ENCODE results near the gene CDKN2B.

CDKN2B gene

GRCh38 chr9:22052376-22052945 is 43.4 kb upstream of the CDKN2B start:
- no peak overlapping the region for H3K4me3 ChIP-seq (ENCODE audit: control insufficient read depth in 1 of 7, extremely low read depth in 1 of 7, insufficient read depth in 4 of 7, low read depth in 2 of 7, low read length in 6 of 7)
- peaks cover 7 to 73% (median 49%) of the 10 kb centered on the region in 5 experiments for H3K27me3 ChIP-seq (replicated peaks in 2 of 5; ENCODE audit: control insufficient read depth in 4 of 5, insufficient read depth in 5 of 5, low read length in 4 of 5)
- no peak overlapping the region for H3K27ac ChIP-seq (ENCODE audit: insufficient read depth in 1 of 2, low read depth in 1 of 2, low read length in 2 of 2, poor library complexity in 1 of 2, severe bottlenecking in 2 of 2)
- POLR2A ChIA-PET, result no interaction called here
- WGBS (ENCODE audit: insufficient coverage), result 75% methylated on average over 4 of the region's 4 CpGs
- H3K9me3 ChIP-seq (ENCODE audit: control extremely low read depth in 1 of 5, control insufficient read depth in 4 of 5, insufficient read depth in 2 of 5, low read depth in 1 of 5, low read length in 4 of 5), result no peaks in the 10 kb centered on the region
- CTCF ChIA-PET, result interaction anchor here (0.8 to 4.1 kb wide), 4 partner anchors 10 to 16 kb away, joined by 3 to 26 read pairs (median 3); no protein-coding TSS in a partner anchor
- peaks cover 7 to 21% (median 14%) of the 10 kb centered on the region in 4 experiments for H3K4me1 ChIP-seq (ENCODE audit: control extremely low read depth in 1 of 4, control insufficient read depth in 4 of 4, insufficient read depth in 4 of 4, low read length in 3 of 4)
- H3K36me3 ChIP-seq (ENCODE audit: control insufficient read depth in 4 of 4, insufficient read depth in 4 of 4, low read length in 3 of 4), result no peaks in the 10 kb centered on the region
- DNase-seq, result peak in 2 of 3 donors; percentile 50 to 55

DNA sequence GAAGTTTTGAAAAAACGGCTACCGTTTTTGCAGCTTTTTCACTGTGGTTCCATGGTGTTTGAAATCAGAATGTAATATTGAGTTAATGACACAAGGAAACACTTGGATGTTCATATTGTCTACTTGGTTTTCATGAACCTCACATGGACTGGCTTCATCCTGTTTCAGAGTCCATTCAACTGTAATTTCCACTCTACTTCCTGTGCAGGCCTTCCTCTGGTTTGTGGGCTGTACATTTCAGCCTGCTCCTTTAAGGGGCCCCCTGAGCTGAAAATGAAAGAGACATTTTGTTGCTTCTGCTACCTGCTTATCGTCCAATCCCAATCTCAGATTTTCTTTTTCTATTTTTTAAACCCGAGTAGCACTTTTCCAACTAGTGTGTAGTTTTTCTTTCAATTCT is 41.8 kb upstream of the CDKN2B start:
- Histone ChIP-seq H3K27ac (ENCODE audit: insufficient read depth in 1 of 2, low read depth in 1 of 2, low read length in 2 of 2, poor library complexity in 1 of 2, severe bottlenecking in 2 of 2) (no peak overlapping the region), H3K36me3 (ENCODE audit: control insufficient read depth in 4 of 4, insufficient read depth in 4 of 4, low read length in 3 of 4) (no peaks in the 10 kb centered on the region), H3K27me3 (replicated peaks in 2 of 5; ENCODE audit: control insufficient read depth in 4 of 5, insufficient read depth in 5 of 5, low read length in 4 of 5) (peaks cover 13 to 75% (median 57%) of the 10 kb centered on the region in 5 experiments), H3K4me1 (ENCODE audit: control extremely low read depth in 1 of 4, control insufficient read depth in 4 of 4, insufficient read depth in 4 of 4, low read length in 3 of 4) (peaks cover 7 to 21% (median 14%) of the 10 kb centered on the region in 4 experiments), H3K4me3 (ENCODE audit: control insufficient read depth in 1 of 7, extremely low read depth in 1 of 7, insufficient read depth in 4 of 7, low read depth in 2 of 7, low read length in 6 of 7) (peak overlapping the region in 1 of 7 experiments; percentile 13), H3K9me3 (ENCODE audit: control extremely low read depth in 1 of 5, control insufficient read depth in 4 of 5, insufficient read depth in 2 of 5, low read depth in 1 of 5, low read length in 4 of 5) (no peaks in the 10 kb centered on the region)
- WGBS (ENCODE audit: insufficient coverage), result 0% methylated on average over 3 of the region's 4 CpGs
- ChIA-PET CTCF (interaction anchor here (2.0 to 4.1 kb wide), 2 partner anchors 11 to 237 kb away, joined by 5 to 26 read pairs; no protein-coding TSS in a partner anchor), POLR2A (no interaction called here)
- DNase-seq, result peak; percentile 77 to 96 (median 94)

DNA sequence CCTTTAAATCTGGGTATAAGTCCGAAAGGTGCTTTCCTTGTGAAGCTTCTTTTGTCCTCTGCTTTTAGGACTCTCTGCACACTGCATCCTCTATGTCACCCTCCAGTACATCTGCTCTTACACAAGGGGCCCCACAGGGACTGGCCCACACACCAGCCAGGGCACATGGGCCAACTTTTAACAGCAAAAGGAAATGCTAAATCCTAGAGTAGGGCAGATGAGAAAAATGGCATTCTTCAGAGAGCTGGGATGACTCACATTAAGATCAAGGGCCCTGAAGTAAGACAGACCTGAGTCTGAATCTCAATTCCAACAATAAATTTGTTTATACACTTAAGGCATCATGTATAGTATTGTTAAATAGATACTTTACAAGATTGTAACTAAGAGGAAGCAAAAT is 40.3 kb upstream of the CDKN2B start:
- ChIA-PET POLR2A (no interaction called here), CTCF (interaction anchor here (1.1 to 4.1 kb wide), 3 partner anchors 9 to 236 kb away, joined by 3 to 26 read pairs (median 5); no protein-coding TSS in a partner anchor)
- DNase-seq, result no peak
- Histone ChIP-seq H3K4me3 (ENCODE audit: control insufficient read depth in 1 of 7, extremely low read depth in 1 of 7, insufficient read depth in 4 of 7, low read depth in 2 of 7, low read length in 6 of 7) (no peak overlapping the region), H3K4me1 (ENCODE audit: control extremely low read depth in 1 of 4, control insufficient read depth in 4 of 4, insufficient read depth in 4 of 4, low read length in 3 of 4) (peaks cover 7 to 21% (median 14%) of the 10 kb centered on the region in 4 experiments), H3K27me3 (replicated peaks in 2 of 5; ENCODE audit: control insufficient read depth in 4 of 5, insufficient read depth in 5 of 5, low read length in 4 of 5) (peaks cover 15 to 80% (median 59%) of the 10 kb centered on the region in 5 experiments), H3K27ac (ENCODE audit: insufficient read depth in 1 of 2, low read depth in 1 of 2, low read length in 2 of 2, poor library complexity in 1 of 2, severe bottlenecking in 2 of 2) (no peak overlapping the region), H3K36me3 (ENCODE audit: control insufficient read depth in 4 of 4, insufficient read depth in 4 of 4, low read length in 3 of 4) (no peaks in the 10 kb centered on the region), H3K9me3 (ENCODE audit: control extremely low read depth in 1 of 5, control insufficient read depth in 4 of 5, insufficient read depth in 2 of 5, low read depth in 1 of 5, low read length in 4 of 5) (no peaks in the 10 kb centered on the region)
- 100% methylated on average over 1 of the region's 1 CpG for WGBS (ENCODE audit: insufficient coverage)

GRCh38 chr9:22047596-22047995 is 38.5 kb upstream of the CDKN2B start:
- ChIA-PET CTCF (interaction anchor here (0.9 to 1.5 kb wide), 4 partner anchors 10 to 188 kb away, joined by 3 to 10 read pairs (median 3); no protein-coding TSS in a partner anchor), POLR2A (interaction anchor here (0.6 kb wide), 1 partner anchor 71 kb away, joined by 3 read pairs; no protein-coding TSS in a partner anchor)
- no peaks in the 10 kb centered on the region for H3K9me3 ChIP-seq (ENCODE audit: control extremely low read depth in 1 of 5, control insufficient read depth in 4 of 5, insufficient read depth in 2 of 5, low read depth in 1 of 5, low read length in 4 of 5)
- no peak overlapping the region for H3K27ac ChIP-seq (ENCODE audit: insufficient read depth in 1 of 2, low read depth in 1 of 2, low read length in 2 of 2, poor library complexity in 1 of 2, severe bottlenecking in 2 of 2)
- peaks cover 15 to 80% (median 49%) of the 10 kb centered on the region in 5 experiments for H3K27me3 ChIP-seq (replicated peaks in 2 of 5; ENCODE audit: control insufficient read depth in 4 of 5, insufficient read depth in 5 of 5, low read length in 4 of 5)
- WGBS (ENCODE audit: insufficient coverage), result 100% methylated on average over 1 of the region's 2 CpGs
- peaks cover 7 to 21% (median 14%) of the 10 kb centered on the region in 4 experiments for H3K4me1 ChIP-seq (ENCODE audit: control extremely low read depth in 1 of 4, control insufficient read depth in 4 of 4, insufficient read depth in 4 of 4, low read length in 3 of 4)
- H3K36me3 ChIP-seq (ENCODE audit: control insufficient read depth in 4 of 4, insufficient read depth in 4 of 4, low read length in 3 of 4), result no peaks in the 10 kb centered on the region
- H3K4me3 ChIP-seq (ENCODE audit: control insufficient read depth in 1 of 7, extremely low read depth in 1 of 7, insufficient read depth in 4 of 7, low read depth in 2 of 7, low read length in 6 of 7), result no peak overlapping the region
- no peak for DNase-seq

- CTCF ChIA-PET, result interaction anchor here (0.6 to 1.3 kb wide), 4 partner anchors 9 to 75 kb away, joined by 3 to 4 read pairs (median 4); no protein-coding TSS in a partner anchor
Observed at GRCh38 chr9:22046243-22046885, 37.3 kb upstream of the CDKN2B start.

DNA sequence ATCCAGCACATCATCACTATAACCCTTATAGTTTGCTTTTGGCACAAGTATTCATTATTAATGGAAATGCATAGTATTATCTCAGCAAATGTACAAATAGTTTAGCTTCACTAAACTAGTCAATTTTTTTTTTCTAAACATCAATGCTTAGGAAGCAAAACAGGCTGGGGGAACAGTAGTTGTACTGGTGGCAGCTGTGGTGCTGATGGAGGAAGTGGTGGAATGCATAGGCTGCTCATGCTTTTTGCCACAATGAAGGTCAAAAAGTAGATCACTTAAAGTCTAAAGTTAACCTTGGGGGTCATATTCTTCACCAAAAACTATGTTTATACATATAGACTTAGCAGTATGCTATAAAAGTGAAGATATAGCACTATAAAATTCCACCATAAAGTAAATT is 36.3 kb upstream of the CDKN2B start:
- peak in 1 of 3 donors; percentile 26 for DNase-seq

More at GRCh38 chr9:22046243-22046885, 37.3 kb upstream of the CDKN2B start:
- no peak overlapping the region for H3K4me3 ChIP-seq (ENCODE audit: control insufficient read depth in 1 of 7, extremely low read depth in 1 of 7, insufficient read depth in 4 of 7, low read depth in 2 of 7, low read length in 6 of 7)
- 29% methylated on average over 1 of the region's 1 CpG for WGBS (ENCODE audit: insufficient coverage)
- POLR2A ChIA-PET, result no interaction called here
- H3K4me1 ChIP-seq (ENCODE audit: control extremely low read depth in 1 of 4, control insufficient read depth in 4 of 4, insufficient read depth in 4 of 4, low read length in 3 of 4), result peaks cover 7 to 14% (median 13%) of the 10 kb centered on the region in 4 experiments
- peaks cover 19 to 84% (median 50%) of the 10 kb centered on the region in 5 experiments for H3K27me3 ChIP-seq (replicated peaks in 2 of 5; ENCODE audit: control insufficient read depth in 4 of 5, insufficient read depth in 5 of 5, low read length in 4 of 5)
- no peak overlapping the region for H3K27ac ChIP-seq (ENCODE audit: insufficient read depth in 1 of 2, low read depth in 1 of 2, low read length in 2 of 2, poor library complexity in 1 of 2, severe bottlenecking in 2 of 2)
- DNase-seq, result peak in 2 of 3 donors; percentile 18 to 31
- no peaks in the 10 kb centered on the region for H3K9me3 ChIP-seq (ENCODE audit: control extremely low read depth in 1 of 5, control insufficient read depth in 4 of 5, insufficient read depth in 2 of 5, low read depth in 1 of 5, low read length in 4 of 5)
- no peaks in the 10 kb centered on the region for H3K36me3 ChIP-seq (ENCODE audit: control insufficient read depth in 4 of 4, insufficient read depth in 4 of 4, low read length in 3 of 4)

DNA sequence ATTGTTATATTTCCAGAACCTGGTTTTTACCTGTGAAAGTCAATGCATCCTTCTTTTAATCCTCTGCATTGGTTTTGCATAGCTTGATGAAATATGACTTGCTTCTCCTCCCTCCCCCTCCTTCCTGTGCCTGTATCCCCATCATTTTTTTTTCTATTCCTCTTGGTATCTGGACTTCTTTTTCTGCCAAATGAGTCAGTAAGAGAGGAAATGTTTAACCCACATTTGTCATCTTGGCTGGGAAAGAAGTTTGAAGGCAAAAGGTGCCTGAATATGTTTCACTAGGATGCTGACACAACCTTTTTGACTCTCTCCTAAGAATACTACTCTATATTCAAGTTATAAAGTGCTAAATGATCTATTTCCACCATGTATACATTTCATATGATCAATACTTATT is 35.5 kb upstream of the CDKN2B start:
- no peak overlapping the region for H3K27ac ChIP-seq (ENCODE audit: insufficient read depth in 1 of 2, low read depth in 1 of 2, low read length in 2 of 2, poor library complexity in 1 of 2, severe bottlenecking in 2 of 2)
- H3K27me3 ChIP-seq (replicated peaks in 2 of 5; ENCODE audit: control insufficient read depth in 4 of 5, insufficient read depth in 5 of 5, low read length in 4 of 5), result peaks cover 25 to 97% (median 61%) of the 10 kb centered on the region in 5 experiments
- POLR2A ChIA-PET, result no interaction called here
- no peaks in the 10 kb centered on the region for H3K9me3 ChIP-seq (ENCODE audit: control extremely low read depth in 1 of 5, control insufficient read depth in 4 of 5, insufficient read depth in 2 of 5, low read depth in 1 of 5, low read length in 4 of 5)
- H3K4me1 ChIP-seq (ENCODE audit: control extremely low read depth in 1 of 4, control insufficient read depth in 4 of 4, insufficient read depth in 4 of 4, low read length in 3 of 4), result no peaks in the 10 kb centered on the region
- CTCF ChIA-PET, result interaction anchor here (1.4 kb wide), 1 partner anchor 408 kb away, joined by 3 read pairs; no protein-coding TSS in a partner anchor
- H3K36me3 ChIP-seq (ENCODE audit: control insufficient read depth in 4 of 4, insufficient read depth in 4 of 4, low read length in 3 of 4), result no peaks in the 10 kb centered on the region
- no peak overlapping the region for H3K4me3 ChIP-seq (ENCODE audit: control insufficient read depth in 1 of 7, extremely low read depth in 1 of 7, insufficient read depth in 4 of 7, low read depth in 2 of 7, low read length in 6 of 7)
- DNase-seq, result no peak

More for the DNA sequence above, 36.3 kb upstream of the CDKN2B start:
- Histone ChIP-seq H3K4me3 (ENCODE audit: control insufficient read depth in 1 of 7, extremely low read depth in 1 of 7, insufficient read depth in 4 of 7, low read depth in 2 of 7, low read length in 6 of 7) (no peak overlapping the region), H3K27me3 (replicated peaks in 2 of 5; ENCODE audit: control insufficient read depth in 4 of 5, insufficient read depth in 5 of 5, low read length in 4 of 5) (peaks cover 21 to 93% (median 56%) of the 10 kb centered on the region in 5 experiments), H3K9me3 (ENCODE audit: control extremely low read depth in 1 of 5, control insufficient read depth in 4 of 5, insufficient read depth in 2 of 5, low read depth in 1 of 5, low read length in 4 of 5) (no peaks in the 10 kb centered on the region), H3K4me1 (ENCODE audit: control extremely low read depth in 1 of 4, control insufficient read depth in 4 of 4, insufficient read depth in 4 of 4, low read length in 3 of 4) (peaks cover 2 to 7% (median 4%) of the 10 kb centered on the region in 4 experiments), H3K36me3 (ENCODE audit: control insufficient read depth in 4 of 4, insufficient read depth in 4 of 4, low read length in 3 of 4) (no peaks in the 10 kb centered on the region), H3K27ac (ENCODE audit: insufficient read depth in 1 of 2, low read depth in 1 of 2, low read length in 2 of 2, poor library complexity in 1 of 2, severe bottlenecking in 2 of 2) (no peak overlapping the region)
- ChIA-PET CTCF (interaction anchor here (1.2 to 1.4 kb wide), 4 partner anchors 9 to 407 kb away, joined by 3 to 4 read pairs (median 3); no protein-coding TSS in a partner anchor), POLR2A (no interaction called here)
